AG09319 (cell line): ENCODE data around the gene ABCA3.

ENCODE experiments used
- DNase-seq: peaks from one replicate; pipeline ENCODE4 v3.0.0-alpha.2; 2010; ENCODE audit warnings: low read depth; ENCODE audit errors: extremely low read depth
- CTCF ChIP-seq: IDR thresholded peaks from 2 replicates; pipeline ENCODE4 v1.5.1; 2011; ENCODE audit warnings: low read depth, mild to moderate bottlenecking, inconsistent platforms, low read length, moderate library complexity

Gene ABCA3

GRCh38 chr16:2365397-2366294 lies 25.1 kb upstream of the ABCA3 start:
- peak; percentile 1 for DNase-seq
- TF ChIP-seq CTCF, result no peak

- no peak for DNase-seq
- TF ChIP-seq CTCF, result no peak
Observed at GRCh38 chr16:2364638-2365210, 24.2 kb upstream of the ABCA3 start.

- no peak for DNase-seq
- no peak for TF ChIP-seq CTCF
Observed at GRCh38 chr16:2362218-2362617, 21.7 kb upstream of the ABCA3 start.

GRCh38 chr16:2361129-2361528 lies 20.6 kb upstream of the ABCA3 start:
- no peak for DNase-seq
- no peak for TF ChIP-seq CTCF

- DNase-seq, result no peak
- no peak for TF ChIP-seq CTCF
Observed at GRCh38 chr16:2359919-2360318, 19.4 kb upstream of the ABCA3 start.

- DNase-seq, result no peak
- TF ChIP-seq CTCF, result no peak
Observed at GRCh38 chr16:2358811-2359210, 18.3 kb upstream of the ABCA3 start.

- no peak for TF ChIP-seq CTCF
- no peak for DNase-seq
Observed at GRCh38 chr16:2357331-2357730, 16.8 kb upstream of the ABCA3 start.
